Activated T-cell treated with anti-CD3 and anti-CD28 coated beads, Interleukin-2, amount 50 U/mL, for 24 hours (primary cell): Measurements from ENCODE around the gene TCF7L1.

Experiments used
- DNase-seq: peaks from one replicate; pipeline ENCODE4 v3.0.0-alpha.2; 2020
- H3K27ac Mint-ChIP-seq: 2 replicates; pipeline ENCODE4 v1.8.0; 2020; ENCODE audit warnings: mild to moderate bottlenecking, mixed read lengths
- H3K27me3 Mint-ChIP-seq: 2 replicates; pipeline ENCODE4 v1.8.0; 2020; ENCODE audit warnings: mixed read lengths
- H3K36me3 Mint-ChIP-seq: 2 replicates; pipeline ENCODE4 v1.8.0; 2020; ENCODE audit warnings: low read depth, mixed read lengths
- H3K4me1 Mint-ChIP-seq: 2 replicates; pipeline ENCODE4 v1.8.0; 2020; ENCODE audit warnings: low read depth, mixed read lengths
- H3K4me3 Mint-ChIP-seq: 2 replicates; pipeline ENCODE4 v1.8.0; 2020; ENCODE audit warnings: mild to moderate bottlenecking, moderate library complexity, mixed read lengths
- H3K9me3 Mint-ChIP-seq: 2 replicates; pipeline ENCODE4 v1.8.0; 2020; ENCODE audit warnings: mixed read lengths

Gene TCF7L1

GRCh38 chr2:85248773-85249509 lies 115.7 kb downstream of the TCF7L1 start:
- H3K4me1 Mint-ChIP-seq, result peaks cover 7% of the 10 kb centered on the region
- no peak for DNase-seq
- no peaks in the 10 kb centered on the region for H3K36me3 Mint-ChIP-seq
- H3K27ac Mint-ChIP-seq, result no peak overlapping the region
- H3K4me3 Mint-ChIP-seq, result no peak overlapping the region
- peaks cover 8% of the 10 kb centered on the region for H3K27me3 Mint-ChIP-seq
- no peaks in the 10 kb centered on the region for H3K9me3 Mint-ChIP-seq

- Mint-ChIP-seq H3K4me3 (no peak overlapping the region), H3K27ac (no peak overlapping the region), H3K9me3 (no peaks in the 10 kb centered on the region), H3K36me3 (no peaks in the 10 kb centered on the region), H3K27me3 (no peaks in the 10 kb centered on the region), H3K4me1 (peaks cover 7% of the 10 kb centered on the region)
- DNase-seq, result no peak
These were observed 116.9 kb downstream of the TCF7L1 start for GRCh38 chr2:85250045-85250444.

DNA sequence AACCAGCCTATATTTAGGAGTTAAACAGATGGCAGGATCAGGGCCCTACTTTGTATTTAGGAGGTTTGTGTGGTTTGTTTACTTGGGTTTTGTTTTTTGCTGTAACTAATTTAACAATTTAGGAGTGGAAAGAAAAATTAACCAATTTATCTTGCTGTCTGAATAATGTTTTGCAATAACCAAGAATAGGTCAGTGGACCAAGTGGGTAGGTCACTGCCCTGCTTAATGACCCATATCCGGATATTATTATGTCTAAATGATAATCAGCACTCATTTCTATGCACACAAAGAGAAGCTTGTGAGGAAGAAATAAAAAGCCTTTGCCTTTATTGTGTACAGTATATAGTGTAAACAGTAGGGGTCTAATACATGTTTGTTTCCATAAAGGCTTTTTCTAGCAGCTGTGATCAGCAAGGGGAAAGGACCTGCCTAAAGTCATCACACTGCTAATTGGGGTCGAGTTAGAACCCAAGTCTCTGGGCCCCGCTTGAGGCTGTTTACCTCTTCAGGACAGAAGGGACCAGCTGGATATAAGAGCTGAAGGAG lies 118.0 kb downstream of the TCF7L1 start:
- no peak for DNase-seq
- H3K4me3 Mint-ChIP-seq, result no peak overlapping the region
- no peaks in the 10 kb centered on the region for H3K9me3 Mint-ChIP-seq
- no peaks in the 10 kb centered on the region for H3K36me3 Mint-ChIP-seq
- H3K27ac Mint-ChIP-seq, result no peak overlapping the region
- H3K27me3 Mint-ChIP-seq, result no peaks in the 10 kb centered on the region
- peaks cover 4% of the 10 kb centered on the region for H3K4me1 Mint-ChIP-seq

DNA sequence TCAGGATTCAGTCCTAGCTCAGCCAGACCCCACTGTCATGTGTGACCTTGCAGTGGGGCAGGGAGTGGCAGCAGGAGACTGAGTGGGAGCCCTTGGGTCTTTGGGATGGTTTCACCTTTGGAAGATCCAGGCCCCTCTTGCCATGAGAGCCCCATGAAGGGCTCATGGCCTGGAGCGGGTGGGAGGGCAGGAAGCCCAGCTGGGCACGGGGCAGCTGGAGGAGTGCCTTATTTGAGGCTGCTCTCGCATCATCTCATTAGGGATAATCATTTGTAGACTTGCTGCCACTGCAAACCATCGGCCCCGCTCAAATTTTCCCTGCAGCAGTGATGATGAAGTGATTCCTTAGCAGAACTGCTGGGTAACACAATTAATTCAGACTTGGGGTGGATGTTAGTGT lies 120.7 kb downstream of the TCF7L1 start:
- Mint-ChIP-seq H3K4me3 (no peak overlapping the region), H3K9me3 (no peaks in the 10 kb centered on the region), H3K36me3 (no peaks in the 10 kb centered on the region), H3K27me3 (no peaks in the 10 kb centered on the region), H3K4me1 (no peaks in the 10 kb centered on the region), H3K27ac (no peak overlapping the region)
- DNase-seq, result no peak

DNA sequence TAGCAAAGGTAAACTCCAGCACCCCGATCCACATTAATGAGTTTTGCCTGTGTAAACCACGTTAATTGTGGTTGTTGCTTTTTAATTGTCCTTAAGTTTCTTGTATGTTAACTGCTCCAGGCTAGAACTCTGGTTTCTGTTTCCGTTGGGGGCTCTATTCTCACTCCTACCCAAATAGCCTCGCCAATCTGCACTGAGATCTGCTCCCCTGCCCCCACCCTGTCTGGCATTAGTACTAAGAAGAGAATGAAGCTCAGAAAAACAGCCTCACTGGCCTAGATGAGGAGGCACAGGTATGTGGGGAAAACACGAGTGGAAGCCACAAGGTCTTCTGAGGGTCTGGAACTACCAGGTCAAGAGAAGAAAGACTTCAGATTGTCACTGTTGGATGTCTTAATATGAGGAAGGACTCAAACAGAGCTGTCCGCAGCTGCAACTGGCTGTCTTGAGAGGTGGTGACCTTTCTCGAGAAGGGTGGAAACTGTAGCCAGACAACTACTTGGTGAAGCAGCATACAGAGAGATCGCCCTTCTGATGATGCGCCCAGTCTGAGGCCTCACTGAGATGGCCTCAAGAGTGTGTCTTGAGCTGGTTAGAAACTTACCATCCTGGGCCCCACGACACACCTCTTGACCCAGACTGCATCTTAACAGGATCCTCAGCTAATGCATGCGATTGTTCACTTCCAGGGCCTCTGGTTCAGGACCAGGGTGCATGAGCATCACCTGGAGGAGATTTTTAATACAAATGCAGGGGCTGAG lies 121.5 kb downstream of the TCF7L1 start:
- no peaks in the 10 kb centered on the region for H3K36me3 Mint-ChIP-seq
- H3K27me3 Mint-ChIP-seq, result no peaks in the 10 kb centered on the region
- no peaks in the 10 kb centered on the region for H3K9me3 Mint-ChIP-seq
- no peak overlapping the region for H3K4me3 Mint-ChIP-seq
- no peak for DNase-seq
- no peak overlapping the region for H3K27ac Mint-ChIP-seq
- H3K4me1 Mint-ChIP-seq, result no peaks in the 10 kb centered on the region

DNA sequence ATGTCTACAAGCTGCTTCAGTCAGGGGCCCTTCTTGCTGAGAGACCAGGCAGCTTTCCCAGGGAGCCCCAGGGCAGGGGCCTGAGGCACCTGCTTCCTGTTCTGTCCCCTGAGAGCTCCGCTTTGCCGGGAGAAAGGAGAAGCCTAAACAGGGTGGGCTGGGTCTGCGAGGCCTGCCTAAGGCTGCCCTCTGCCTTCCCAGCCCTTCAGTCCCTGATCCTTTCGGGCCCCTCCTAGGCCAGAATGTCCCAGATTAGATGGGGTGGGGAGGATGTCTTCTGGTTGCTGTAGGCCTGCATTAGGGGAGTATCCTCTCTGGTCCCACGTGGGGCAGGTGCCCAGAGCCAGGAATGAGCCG lies 122.2 kb downstream of the TCF7L1 start:
- Mint-ChIP-seq H3K9me3 (no peaks in the 10 kb centered on the region), H3K27ac (no peak overlapping the region), H3K27me3 (no peaks in the 10 kb centered on the region), H3K4me1 (no peaks in the 10 kb centered on the region), H3K36me3 (no peaks in the 10 kb centered on the region), H3K4me3 (no peak overlapping the region)
- DNase-seq, result no peak

GRCh38 chr2:85255813-85256594 lies 122.8 kb downstream of the TCF7L1 start:
- H3K9me3 Mint-ChIP-seq, result no peaks in the 10 kb centered on the region
- DNase-seq, result no peak
- H3K4me1 Mint-ChIP-seq, result no peaks in the 10 kb centered on the region
- H3K36me3 Mint-ChIP-seq, result no peaks in the 10 kb centered on the region
- H3K4me3 Mint-ChIP-seq, result no peak overlapping the region
- H3K27ac Mint-ChIP-seq, result no peak overlapping the region
- no peaks in the 10 kb centered on the region for H3K27me3 Mint-ChIP-seq

DNA sequence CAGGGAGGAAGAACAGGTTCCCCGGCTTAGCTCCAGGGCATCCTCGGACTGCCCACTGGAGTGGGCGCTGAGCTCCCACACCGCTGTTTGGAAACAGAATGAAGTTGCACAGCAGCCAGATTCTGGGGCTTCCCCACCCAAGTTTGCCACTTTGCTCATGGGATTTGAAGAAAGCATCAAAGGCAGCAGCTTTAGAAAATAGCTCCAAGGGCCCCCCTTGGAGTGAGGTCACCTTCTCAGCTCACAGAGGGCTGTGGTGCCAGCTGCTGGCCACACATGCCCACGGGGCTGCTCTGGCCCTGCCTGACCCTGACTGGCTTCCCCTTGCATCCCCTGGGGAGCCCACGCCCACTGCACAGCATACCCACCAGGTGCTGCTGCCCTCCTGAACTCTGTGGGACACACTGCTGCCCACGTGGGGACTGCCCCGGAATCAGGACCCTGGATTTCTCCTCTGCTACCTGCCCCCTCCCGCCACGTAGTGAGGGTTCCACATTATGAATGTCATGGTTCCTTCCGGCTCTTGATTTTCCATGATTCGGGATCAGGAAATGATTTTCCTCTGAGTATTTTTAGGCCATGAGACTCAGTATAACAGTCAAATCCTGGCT lies 124.3 kb downstream of the TCF7L1 start:
- Mint-ChIP-seq H3K4me3 (no peak overlapping the region), H3K9me3 (no peaks in the 10 kb centered on the region), H3K27ac (no peak overlapping the region), H3K27me3 (no peaks in the 10 kb centered on the region), H3K4me1 (no peaks in the 10 kb centered on the region), H3K36me3 (no peaks in the 10 kb centered on the region)
- no peak for DNase-seq

GRCh38 chr2:85257970-85258605 lies 124.9 kb downstream of the TCF7L1 start:
- no peak for DNase-seq
- no peak overlapping the region for H3K27ac Mint-ChIP-seq
- no peaks in the 10 kb centered on the region for H3K9me3 Mint-ChIP-seq
- H3K27me3 Mint-ChIP-seq, result no peaks in the 10 kb centered on the region
- H3K36me3 Mint-ChIP-seq, result no peaks in the 10 kb centered on the region
- H3K4me3 Mint-ChIP-seq, result no peak overlapping the region
- H3K4me1 Mint-ChIP-seq, result no peaks in the 10 kb centered on the region

DNA sequence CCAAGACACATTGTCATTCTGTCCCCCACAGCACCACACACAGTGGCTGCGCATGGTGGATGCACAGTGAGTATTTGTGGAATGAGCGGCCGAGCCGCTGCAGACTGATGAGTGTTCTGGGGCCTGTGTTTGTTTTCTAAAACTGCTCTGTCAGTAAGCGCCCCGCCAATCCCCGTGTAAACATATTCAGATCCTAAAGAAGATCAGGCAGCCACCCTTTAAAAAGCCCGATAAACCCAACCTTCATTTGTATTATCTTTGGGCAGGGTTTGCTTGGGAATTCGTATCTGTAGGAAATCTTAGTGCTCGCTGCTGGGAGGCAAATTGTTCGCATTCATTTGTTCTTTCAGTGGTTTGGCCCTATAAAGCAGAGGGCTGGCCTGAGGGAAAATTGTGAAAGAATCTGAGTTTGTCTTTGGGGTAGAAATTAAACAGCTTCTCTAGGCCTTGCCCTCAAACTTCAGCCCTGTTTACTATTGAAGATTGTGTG lies 126.0 kb downstream of the TCF7L1 start:
- H3K9me3 Mint-ChIP-seq, result no peaks in the 10 kb centered on the region
- H3K27ac Mint-ChIP-seq, result no peak overlapping the region
- DNase-seq, result no peak
- H3K4me3 Mint-ChIP-seq, result no peak overlapping the region
- no peaks in the 10 kb centered on the region for H3K27me3 Mint-ChIP-seq
- H3K36me3 Mint-ChIP-seq, result no peaks in the 10 kb centered on the region
- no peaks in the 10 kb centered on the region for H3K4me1 Mint-ChIP-seq

GRCh38 chr2:85259879-85260278 lies 126.7 kb downstream of the TCF7L1 start:
- no peak for DNase-seq
- no peaks in the 10 kb centered on the region for H3K4me1 Mint-ChIP-seq
- H3K9me3 Mint-ChIP-seq, result no peaks in the 10 kb centered on the region
- no peaks in the 10 kb centered on the region for H3K36me3 Mint-ChIP-seq
- no peak overlapping the region for H3K27ac Mint-ChIP-seq
- H3K27me3 Mint-ChIP-seq, result no peaks in the 10 kb centered on the region
- no peak overlapping the region for H3K4me3 Mint-ChIP-seq

- no peak overlapping the region for H3K27ac Mint-ChIP-seq
- no peaks in the 10 kb centered on the region for H3K9me3 Mint-ChIP-seq
- H3K4me1 Mint-ChIP-seq, result peaks cover 1% of the 10 kb centered on the region
- no peak for DNase-seq
- no peaks in the 10 kb centered on the region for H3K27me3 Mint-ChIP-seq
- H3K4me3 Mint-ChIP-seq, result no peak overlapping the region
- no peaks in the 10 kb centered on the region for H3K36me3 Mint-ChIP-seq
These were observed 130.4 kb downstream of the TCF7L1 start for GRCh38 chr2:85263591-85263990.

GRCh38 chr2:85264471-85264870 lies 131.3 kb downstream of the TCF7L1 start:
- Mint-ChIP-seq H3K4me1 (peaks cover 1% of the 10 kb centered on the region), H3K27me3 (no peaks in the 10 kb centered on the region), H3K36me3 (no peaks in the 10 kb centered on the region), H3K4me3 (no peak overlapping the region), H3K27ac (no peak overlapping the region), H3K9me3 (no peaks in the 10 kb centered on the region)
- DNase-seq, result no peak

GRCh38 chr2:85265304-85265703 lies 132.1 kb downstream of the TCF7L1 start:
- no peak for DNase-seq
- no peak overlapping the region for H3K4me3 Mint-ChIP-seq
- H3K9me3 Mint-ChIP-seq, result no peaks in the 10 kb centered on the region
- no peak overlapping the region for H3K27ac Mint-ChIP-seq
- H3K36me3 Mint-ChIP-seq, result no peaks in the 10 kb centered on the region
- no peaks in the 10 kb centered on the region for H3K27me3 Mint-ChIP-seq
- H3K4me1 Mint-ChIP-seq, result peaks cover 1% of the 10 kb centered on the region
